ENCODE data around the gene FEZF1. TPM values are rescaled to one million over a fixed set of nuclear protein-coding genes. Genes with fewer than 3 reads are reported as not detected.

FEZF1 gene
- total RNA-seq, 1 experiment from 2014 or later = 114 TPM

DNA sequence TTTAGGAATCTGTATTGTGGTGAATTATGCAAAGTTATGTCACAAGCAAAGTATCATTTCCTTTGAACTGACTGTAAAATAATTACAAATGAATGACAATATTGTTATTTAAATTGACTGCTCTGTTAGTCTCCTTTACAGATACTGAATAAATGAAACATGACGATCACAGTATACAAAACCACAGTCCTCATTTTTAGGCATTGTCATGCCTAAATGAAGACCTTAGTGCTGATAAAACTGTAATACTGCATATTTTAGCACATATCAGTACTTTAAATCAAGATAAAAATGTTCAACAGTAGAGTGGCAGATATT, 39.7 kb upstream of the FEZF1 start:
- Histone ChIP-seq H3K4me1 (ENCODE audit: insufficient read depth, low read length, poor library complexity, severe bottlenecking) (peaks cover 6% of the 10 kb centered on the region), H3K27me3 (replicated peaks; ENCODE audit: insufficient read depth, low read depth, low read length, poor library complexity) (no peaks in the 10 kb centered on the region), H3K4me3 (ENCODE audit: low read depth, low read length, poor library complexity, severe bottlenecking) (no peak overlapping the region), H3K27ac (ENCODE audit: low read depth, low read length, poor library complexity, severe bottlenecking) (no peak overlapping the region), H3K9me3 (ENCODE audit: low read depth, low read length, poor library complexity, severe bottlenecking) (no peaks in the 10 kb centered on the region), H3K36me3 (ENCODE audit: insufficient read depth, low read length, poor library complexity, severe bottlenecking) (no peaks in the 10 kb centered on the region)
- BruUV-seq (replicated peaks) = no TSS peak
- intact Hi-C loops (cut with micrococcal nuclease; ENCODE audit: unreplicated experiment) = no loop called here
- no peak for TF ChIP-seq CTCF (conservative IDR thresholded peaks at IDR 0.05; ENCODE audit: low read depth, low read length)
- TF ChIP-seq EZH2 (IDR thresholded peaks at IDR 0.05; ENCODE audit: borderline replicate concordance, low read depth, low read length, poor library complexity, severe bottlenecking) = no peak
- no peak for DNase-seq (ENCODE audit: low spot score)
- ChIA-PET POLR2A (ENCODE audit: low non-redundant PET) (no interaction called here), CTCF (no interaction called here)

DNA sequence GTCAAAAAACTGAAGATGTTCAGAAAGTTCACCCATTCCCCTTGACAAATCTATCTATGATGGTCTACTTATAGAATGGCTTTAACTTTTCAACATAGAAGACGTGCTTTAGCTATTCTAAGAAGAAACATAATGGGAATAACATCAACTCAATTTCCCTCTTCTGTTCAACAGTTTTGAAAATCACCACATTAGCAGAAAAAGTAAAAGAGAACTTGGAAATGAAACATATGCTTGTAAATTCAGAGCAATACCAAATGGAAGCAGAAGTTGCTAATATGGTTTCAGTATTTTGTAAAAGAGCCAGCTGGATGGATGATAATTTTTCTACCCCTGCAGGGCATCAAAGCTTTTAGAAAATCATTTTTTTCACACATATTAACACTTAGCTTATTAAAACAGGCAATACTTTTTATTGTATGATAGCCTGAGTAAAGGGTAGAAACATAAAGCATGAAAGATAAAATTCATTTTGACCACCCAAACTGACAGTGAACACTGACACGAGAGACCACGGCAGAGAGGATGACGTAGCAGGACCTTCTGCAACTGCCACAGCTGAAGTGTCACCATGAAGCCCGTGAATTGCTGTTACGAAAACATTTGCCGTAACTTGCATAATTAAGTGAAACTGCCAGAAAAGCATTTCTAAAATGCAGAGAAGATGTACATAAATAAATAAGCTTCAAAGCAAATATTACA, 39.2 kb upstream of the FEZF1 start:
- TF ChIP-seq CTCF (conservative IDR thresholded peaks at IDR 0.05; ENCODE audit: low read depth, low read length) (no peak), EZH2 (IDR thresholded peaks at IDR 0.05; ENCODE audit: borderline replicate concordance, low read depth, low read length, poor library complexity, severe bottlenecking) (no peak)
- no TSS peak for BruUV-seq (replicated peaks)
- Histone ChIP-seq H3K27ac (ENCODE audit: low read depth, low read length, poor library complexity, severe bottlenecking) (no peak overlapping the region), H3K27me3 (replicated peaks; ENCODE audit: insufficient read depth, low read depth, low read length, poor library complexity) (no peaks in the 10 kb centered on the region), H3K36me3 (ENCODE audit: insufficient read depth, low read length, poor library complexity, severe bottlenecking) (no peaks in the 10 kb centered on the region), H3K9me3 (ENCODE audit: low read depth, low read length, poor library complexity, severe bottlenecking) (no peaks in the 10 kb centered on the region), H3K4me3 (ENCODE audit: low read depth, low read length, poor library complexity, severe bottlenecking) (no peak overlapping the region), H3K4me1 (ENCODE audit: insufficient read depth, low read length, poor library complexity, severe bottlenecking) (peaks cover 6% of the 10 kb centered on the region)
- DNase-seq (ENCODE audit: low spot score) = peak; percentile 18
- CTCF ChIA-PET = no interaction called here
- POLR2A ChIA-PET (ENCODE audit: low non-redundant PET) = no interaction called here
- intact Hi-C loops (cut with micrococcal nuclease; ENCODE audit: unreplicated experiment) = no loop called here

GRCh38 chr7:122340427-122340826, 35.9 kb upstream of the FEZF1 start:
- intact Hi-C loops (cut with micrococcal nuclease; ENCODE audit: unreplicated experiment) = no loop called here
- no TSS peak for BruUV-seq (replicated peaks)

More at GRCh38 chr7:122340427-122340826, 35.9 kb upstream of the FEZF1 start:
- H3K9me3 ChIP-seq (ENCODE audit: low read depth, low read length, poor library complexity, severe bottlenecking) = no peaks in the 10 kb centered on the region
- TF ChIP-seq EZH2 (IDR thresholded peaks at IDR 0.05; ENCODE audit: borderline replicate concordance, low read depth, low read length, poor library complexity, severe bottlenecking) = no peak
- no peak for TF ChIP-seq CTCF (conservative IDR thresholded peaks at IDR 0.05; ENCODE audit: low read depth, low read length)
- CTCF ChIA-PET = no interaction called here
- no peaks in the 10 kb centered on the region for H3K27me3 ChIP-seq (replicated peaks; ENCODE audit: insufficient read depth, low read depth, low read length, poor library complexity)
- POLR2A ChIA-PET (ENCODE audit: low non-redundant PET) = no interaction called here
- no peak for DNase-seq (ENCODE audit: low spot score)
- no peak overlapping the region for H3K27ac ChIP-seq (ENCODE audit: low read depth, low read length, poor library complexity, severe bottlenecking)
- peaks cover 23% of the 10 kb centered on the region for H3K4me1 ChIP-seq (ENCODE audit: insufficient read depth, low read length, poor library complexity, severe bottlenecking)
- H3K4me3 ChIP-seq (ENCODE audit: low read depth, low read length, poor library complexity, severe bottlenecking) = no peak overlapping the region
- H3K36me3 ChIP-seq (ENCODE audit: insufficient read depth, low read length, poor library complexity, severe bottlenecking) = no peaks in the 10 kb centered on the region

All from A673 (cell line).